Fibroblast of lung (primary cell): ENCODE data around the gene EHHADH. TPM values are rescaled to one million over a fixed set of nuclear protein-coding genes. Genes with fewer than 3 reads are reported as not detected.

ENCODE experiments used
- DNase-seq, 2 donors: peaks; one replicate each; pipeline versions ENCODE4 v3.0.0 to v3.0.0-alpha.2; 2010; ENCODE audit warnings: low read depth in 2 of 2
- H2AFZ ChIP-seq: 2 replicates; pipeline ENCODE4 v1.5.1; 2012; ENCODE audit warnings: low read length, control low read depth, inconsistent platforms
- H3K27ac ChIP-seq: 2 replicates; pipeline ENCODE4 v1.5.1; 2011; ENCODE audit warnings: low read length, control low read depth; ENCODE audit not compliant: insufficient read depth
- H3K27me3 ChIP-seq: 2 replicates; pipeline ENCODE4 v1.5.1; 2011; ENCODE audit warnings: mild to moderate bottlenecking, low read length; ENCODE audit not compliant: control insufficient read depth, insufficient read depth
- H3K36me3 ChIP-seq: 2 replicates; pipeline ENCODE4 v1.5.1; 2011; ENCODE audit warnings: low read length; ENCODE audit not compliant: control insufficient read depth, insufficient read depth
- H3K4me1 ChIP-seq: 2 replicates; pipeline ENCODE4 v1.5.1; 2011; ENCODE audit warnings: low read length; ENCODE audit not compliant: control insufficient read depth, insufficient read depth; ENCODE audit errors: extremely low read depth
- H3K4me2 ChIP-seq: 2 replicates; pipeline ENCODE4 v1.5.1; 2011; ENCODE audit warnings: low read length, control low read depth; ENCODE audit not compliant: insufficient read depth; ENCODE audit errors: extremely low read depth
- H3K4me3 ChIP-seq, 4 experiments: fragments of 200-600 bp in 1 of 4; sonication (generic) in 1 of 4; replicated peaks in 1 of 4; 2 replicates each; pipeline ENCODE4 v1.5.1; 2011 to 2016; ENCODE audit warnings: low read length in 4 of 4, low read depth in 3 of 4, mild to moderate bottlenecking in 3 of 4, control low read depth in 2 of 4, inconsistent platforms in 1 of 4, mixed read lengths in 1 of 4; ENCODE audit not compliant: insufficient read depth in 1 of 4; ENCODE audit errors: control extremely low read depth in 1 of 4
- H3K79me2 ChIP-seq: 2 replicates; pipeline ENCODE4 v1.5.1; 2012; ENCODE audit warnings: mild to moderate bottlenecking, low read length, inconsistent platforms; ENCODE audit not compliant: control insufficient read depth, insufficient read depth
- H3K9ac ChIP-seq: 2 replicates; pipeline ENCODE4 v1.5.1; 2011; ENCODE audit warnings: mild to moderate bottlenecking, low read length, control low read depth; ENCODE audit not compliant: insufficient read depth
- H3K9me3 ChIP-seq: 2 replicates; pipeline ENCODE4 v1.5.1; 2012; ENCODE audit warnings: low read depth, low read length; ENCODE audit not compliant: control insufficient read depth, insufficient read depth
- H4K20me1 ChIP-seq: 2 replicates; pipeline ENCODE4 v1.5.1; 2011; ENCODE audit warnings: low read length; ENCODE audit not compliant: control insufficient read depth, insufficient read depth; ENCODE audit errors: extremely low read depth
- CTCF ChIP-seq, 2 donors: IDR thresholded peaks in 1 of 2; conservative IDR thresholded peaks in 1 of 2; 1 replicate in 1 of 2; 2 replicates in 1 of 2; pipeline ENCODE4 v1.5.1; 2011 to 2012; ENCODE audit warnings: low read length in 2 of 2, control low read depth in 1 of 2, inconsistent platforms in 1 of 2, low read depth in 1 of 2, mild to moderate bottlenecking in 1 of 2
- EZH2 ChIP-seq: IDR thresholded peaks from 2 replicates; pipeline ENCODE4 v1.5.1; 2012; ENCODE audit warnings: low read length, control low read depth, mild to moderate bottlenecking; ENCODE audit errors: missing control alignments
- polyA plus RNA-seq, 2 donors: library from polyadenylated mRNA; depleted of rRNA in 1 of 2; stranded (reverse) in 1 of 2; unstranded in 1 of 2; fragments of >200 nt; gene quantifications; 2 replicates each; pipeline ENCODE4 v1.2.1, GENCODE V29; 2011 to 2012; ENCODE audit warnings: missing spikeins in 1 of 2
- total RNA-seq: library from RNA; depleted of rRNA; stranded (reverse); fragments of >200 nt; gene quantifications from 2 replicates; pipeline ENCODE4 v1.2.1, GENCODE V29; 2014

Gene EHHADH
- total and polyA plus RNA-seq, 2 donors (not counting 1 experiment from before 2014, with no cell fraction given) = 6.0 to 6.8 TPM

- TF ChIP-seq EZH2 (no peak), CTCF (conservative IDR thresholded peaks at IDR 0.05 in 1 of 2, IDR thresholded peaks at IDR 0.05 in 1 of 2; ENCODE audit: low read depth in 1 of 2, low read length in 2 of 2) (no peak)
- DNase-seq = no peak
- Histone ChIP-seq H3K9me3 (no peaks in the 10 kb centered on the region), H2AFZ (no peak overlapping the region), H3K9ac (no peak overlapping the region), H3K27ac (no peak overlapping the region), H3K4me1 (no peaks in the 10 kb centered on the region), H4K20me1 (no peaks in the 10 kb centered on the region), H3K36me3 (no peaks in the 10 kb centered on the region), H3K4me2 (no peak overlapping the region), H3K27me3 (no peaks in the 10 kb centered on the region), H3K4me3 (no peak overlapping the region), H3K79me2 (no peaks in the 10 kb centered on the region)
Observed at GRCh38 chr3:185212086-185212485, 41.8 kb downstream of the EHHADH start.

- Histone ChIP-seq H3K4me1 (no peaks in the 10 kb centered on the region), H3K9me3 (no peaks in the 10 kb centered on the region), H3K9ac (no peak overlapping the region), H3K27me3 (no peaks in the 10 kb centered on the region), H3K27ac (no peak overlapping the region), H3K4me2 (no peak overlapping the region), H2AFZ (no peak overlapping the region), H3K36me3 (no peaks in the 10 kb centered on the region), H3K4me3 (no peak overlapping the region), H4K20me1 (no peaks in the 10 kb centered on the region), H3K79me2 (no peaks in the 10 kb centered on the region)
- DNase-seq = no peak
- TF ChIP-seq CTCF (conservative IDR thresholded peaks at IDR 0.05 in 1 of 2, IDR thresholded peaks at IDR 0.05 in 1 of 2; ENCODE audit: low read depth in 1 of 2, low read length in 2 of 2) (no peak), EZH2 (no peak)
Observed at GRCh38 chr3:185210621-185211142, 43.2 kb downstream of the EHHADH start.

- H3K4me2 ChIP-seq = no peak overlapping the region
- no peak overlapping the region for H3K9ac ChIP-seq
- H2AFZ ChIP-seq = no peak overlapping the region
- H3K79me2 ChIP-seq = no peaks in the 10 kb centered on the region
- no peak for DNase-seq
- no peaks in the 10 kb centered on the region for H4K20me1 ChIP-seq
- no peak overlapping the region for H3K27ac ChIP-seq
- no peaks in the 10 kb centered on the region for H3K27me3 ChIP-seq
- H3K9me3 ChIP-seq = no peaks in the 10 kb centered on the region
- no peaks in the 10 kb centered on the region for H3K4me1 ChIP-seq
- no peaks in the 10 kb centered on the region for H3K36me3 ChIP-seq
- TF ChIP-seq CTCF (conservative IDR thresholded peaks at IDR 0.05 in 1 of 2, IDR thresholded peaks at IDR 0.05 in 1 of 2; ENCODE audit: low read depth in 1 of 2, low read length in 2 of 2) = no peak
- no peak for TF ChIP-seq EZH2
- H3K4me3 ChIP-seq = no peak overlapping the region
Observed at GRCh38 chr3:185208823-185209222, 45.0 kb downstream of the EHHADH start.
